PC-9 (cell line): ENCODE results near the gene PTPRA. TPM values are rescaled to one million over a fixed set of nuclear protein-coding genes. Genes with fewer than 3 reads are reported as not detected.

Source experiments
- BruUV-seq: library from RNA; stranded (reverse); fragments of 400-500 nt; replicated peaks from 2 replicates; lab custom pipeline; 2021; lab: Mats Ljungman, UMichigan
- CTCF ChIA-PET: fragments of 300-600 bp; sonication (Branson Sonifier 250); formaldehyde crosslinking; loops from one replicate; lab custom pipeline; 2022; ENCODE audit warnings: antibody characterized with exemption; lab: Charles Lee
- POLR2A ChIA-PET: fragments of 300-600 bp; sonication (Branson Sonifier 250); formaldehyde crosslinking; loops from one replicate; lab custom pipeline; 2022; ENCODE audit warnings: antibody characterized with exemption; ENCODE audit not compliant: unreplicated experiment; lab: Charles Lee
- DNase-seq, 2 experiments: peaks; one replicate each; pipeline versions ENCODE4 v3.0.0 to v3.0.0-alpha.2; 2015 to 2022; ENCODE audit warnings: mixed read lengths in 1 of 2
- H2AFZ ChIP-seq: fragments of 200-600 bp; sonication (generic); 2 replicates; pipeline ENCODE4 v1.8.1; 2017; ENCODE audit warnings: antibody characterized with exemption
- H3F3A ChIP-seq: fragments of 200-600 bp; sonication (generic); 2 replicates; pipeline ENCODE4 v1.8.1; 2017; ENCODE audit warnings: antibody characterized with exemption, mild to moderate bottlenecking, low read depth; ENCODE audit not compliant: insufficient read depth
- H3K27ac ChIP-seq: fragments of 200-600 bp; sonication (generic); 2 replicates; pipeline ENCODE4 v1.6.1; 2016; ENCODE audit warnings: mixed run types
- H3K27me3 ChIP-seq: fragments of 200-600 bp; sonication (generic); 2 replicates; pipeline ENCODE4 v1.6.1; 2016; ENCODE audit warnings: low read depth, mixed run types; ENCODE audit not compliant: insufficient read depth
- H3K36me3 ChIP-seq: fragments of 200-600 bp; sonication (generic); 2 replicates; pipeline ENCODE4 v1.6.1; 2016; ENCODE audit warnings: low read depth, mixed run types
- H3K4me1 ChIP-seq: fragments of 200-600 bp; sonication (generic); replicated peaks from 2 replicates; pipeline ENCODE4 v1.6.1; 2016; ENCODE audit warnings: mixed run types; ENCODE audit not compliant: insufficient read depth
- H3K4me2 ChIP-seq: fragments of 200-600 bp; sonication (generic); 2 replicates; pipeline ENCODE4 v1.6.1; 2017; ENCODE audit warnings: mixed run types
- H3K4me3 ChIP-seq: fragments of 200-600 bp; sonication (generic); 2 replicates; pipeline ENCODE4 v1.6.1; 2016; ENCODE audit warnings: mixed run types
- H3K79me2 ChIP-seq: fragments of 200-600 bp; sonication (generic); 2 replicates; pipeline ENCODE4 v1.6.1; 2017; ENCODE audit warnings: low read depth, mixed run types
- H3K9me2 ChIP-seq: fragments of 200-600 bp; sonication (generic); 2 replicates; pipeline ENCODE4 v1.8.1; 2017; ENCODE audit warnings: mild to moderate bottlenecking; ENCODE audit not compliant: insufficient read depth
- H3K9me3 ChIP-seq: fragments of 200-600 bp; sonication (generic); 2 replicates; pipeline ENCODE4 v1.8.1; 2016; ENCODE audit warnings: low read depth; ENCODE audit not compliant: insufficient read depth
- H4K20me1 ChIP-seq: fragments of 200-600 bp; sonication (generic); 2 replicates; pipeline ENCODE4 v1.8.1; 2017; ENCODE audit not compliant: insufficient read depth
- EZH2 ChIP-seq: fragments of 200-600 bp; sonication (generic); IDR thresholded peaks from 2 replicates; pipeline ENCODE4 v1.8.0; 2017; ENCODE audit warnings: antibody characterized with exemption, low read depth
- intact Hi-C: fragments of 100-400 bp; cut with micrococcal nuclease; formaldehyde crosslinking; loops from one replicate; pipeline ENCODE4 v1.10.0; 2022; ENCODE audit not compliant: unreplicated experiment
- total RNA-seq: library from RNA; stranded (reverse); gene quantifications from 2 replicates; pipeline ENCODE4 v1.2.3, GENCODE V29; 2021
- TF ChIP-seq, protein P1 (sequence below): fragments of 200-600 bp; sonication (generic); conservative IDR thresholded peaks from 2 replicates; pipeline ENCODE4 v1.6.1; 2017; ENCODE audit warnings: mixed run types, antibody characterized with exemption, mild to moderate bottlenecking, moderate library complexity

Gene PTPRA
- total RNA-seq, 1 experiment from 2014 or later = 48.8 TPM

DNA sequence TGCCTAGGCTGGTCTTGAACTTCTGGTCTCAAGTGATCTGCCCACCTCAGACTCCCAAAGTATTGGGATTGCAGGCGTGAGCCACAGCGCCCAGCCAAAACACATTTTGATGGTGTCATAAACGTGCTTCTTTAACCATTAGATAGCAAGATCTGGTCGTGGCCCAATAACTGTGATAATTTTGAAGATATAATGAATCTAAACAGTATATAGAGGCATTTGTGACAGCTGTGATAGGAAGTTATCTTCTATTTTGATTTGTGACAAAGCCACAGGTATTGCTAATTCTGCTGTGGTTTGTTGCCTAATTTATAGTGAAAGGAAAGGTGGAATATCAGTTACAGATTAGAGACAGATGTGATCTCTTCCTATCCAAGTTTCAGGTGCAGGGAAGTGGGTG, 197.4 kb downstream of the PTPRA start:
- ChIA-PET CTCF (no interaction called here), POLR2A (no interaction called here)
- BruUV-seq = no TSS peak
- H2AFZ ChIP-seq = no peak overlapping the region
- H3K9me2 ChIP-seq = no peaks in the 10 kb centered on the region
- TF ChIP-seq, protein P1, sequence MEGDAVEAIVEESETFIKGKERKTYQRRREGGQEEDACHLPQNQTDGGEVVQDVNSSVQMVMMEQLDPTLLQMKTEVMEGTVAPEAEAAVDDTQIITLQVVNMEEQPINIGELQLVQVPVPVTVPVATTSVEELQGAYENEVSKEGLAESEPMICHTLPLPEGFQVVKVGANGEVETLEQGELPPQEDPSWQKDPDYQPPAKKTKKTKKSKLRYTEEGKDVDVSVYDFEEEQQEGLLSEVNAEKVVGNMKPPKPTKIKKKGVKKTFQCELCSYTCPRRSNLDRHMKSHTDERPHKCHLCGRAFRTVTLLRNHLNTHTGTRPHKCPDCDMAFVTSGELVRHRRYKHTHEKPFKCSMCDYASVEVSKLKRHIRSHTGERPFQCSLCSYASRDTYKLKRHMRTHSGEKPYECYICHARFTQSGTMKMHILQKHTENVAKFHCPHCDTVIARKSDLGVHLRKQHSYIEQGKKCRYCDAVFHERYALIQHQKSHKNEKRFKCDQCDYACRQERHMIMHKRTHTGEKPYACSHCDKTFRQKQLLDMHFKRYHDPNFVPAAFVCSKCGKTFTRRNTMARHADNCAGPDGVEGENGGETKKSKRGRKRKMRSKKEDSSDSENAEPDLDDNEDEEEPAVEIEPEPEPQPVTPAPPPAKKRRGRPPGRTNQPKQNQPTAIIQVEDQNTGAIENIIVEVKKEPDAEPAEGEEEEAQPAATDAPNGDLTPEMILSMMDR = no peak
- TF ChIP-seq EZH2 = no peak
- H3K4me1 ChIP-seq = peaks cover 66% of the 10 kb centered on the region
- no peak overlapping the region for H3K4me3 ChIP-seq
- H3K36me3 ChIP-seq = no peaks in the 10 kb centered on the region
- peaks cover 57% of the 10 kb centered on the region for H3F3A ChIP-seq
- no peaks in the 10 kb centered on the region for H4K20me1 ChIP-seq
- no peak overlapping the region for H3K4me2 ChIP-seq
- intact Hi-C loops = no loop called here
- H3K79me2 ChIP-seq = no peaks in the 10 kb centered on the region
- no peaks in the 10 kb centered on the region for H3K27me3 ChIP-seq
- no peaks in the 10 kb centered on the region for H3K9me3 ChIP-seq
- no peak for DNase-seq
- H3K27ac ChIP-seq = no peak overlapping the region

DNA sequence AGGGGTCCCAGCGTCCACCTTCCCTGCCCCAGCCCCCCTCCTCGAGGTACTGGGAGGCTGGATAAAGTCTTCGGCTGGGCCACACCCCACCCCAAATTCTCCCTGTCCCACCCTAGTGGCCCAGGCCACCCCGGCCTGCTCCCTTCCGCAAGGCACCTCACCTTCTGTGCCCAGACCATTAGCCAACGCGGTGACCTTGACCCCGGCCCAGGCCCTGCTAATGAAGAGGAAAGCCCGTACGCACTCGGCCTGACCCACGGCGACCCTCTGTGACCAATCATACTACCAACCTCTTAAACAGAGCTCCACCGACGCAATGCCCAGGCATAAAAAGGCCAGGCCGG, 198.0 kb downstream of the PTPRA start:
- Histone ChIP-seq H3F3A (peaks cover 52% of the 10 kb centered on the region), H3K27me3 (no peaks in the 10 kb centered on the region), H3K4me3 (no peak overlapping the region), H3K27ac (no peak overlapping the region), H4K20me1 (no peaks in the 10 kb centered on the region), H3K4me2 (no peak overlapping the region), H3K9me2 (no peaks in the 10 kb centered on the region), H3K9me3 (no peaks in the 10 kb centered on the region), H3K4me1 (peaks cover 61% of the 10 kb centered on the region), H3K36me3 (no peaks in the 10 kb centered on the region), H2AFZ (no peak overlapping the region), H3K79me2 (no peaks in the 10 kb centered on the region)
- CTCF ChIA-PET = no interaction called here
- no peak for DNase-seq
- POLR2A ChIA-PET = no interaction called here
- no TSS peak for BruUV-seq
- intact Hi-C loops = no loop called here
- TF ChIP-seq, protein P1 = no peak
- no peak for TF ChIP-seq EZH2

DNA sequence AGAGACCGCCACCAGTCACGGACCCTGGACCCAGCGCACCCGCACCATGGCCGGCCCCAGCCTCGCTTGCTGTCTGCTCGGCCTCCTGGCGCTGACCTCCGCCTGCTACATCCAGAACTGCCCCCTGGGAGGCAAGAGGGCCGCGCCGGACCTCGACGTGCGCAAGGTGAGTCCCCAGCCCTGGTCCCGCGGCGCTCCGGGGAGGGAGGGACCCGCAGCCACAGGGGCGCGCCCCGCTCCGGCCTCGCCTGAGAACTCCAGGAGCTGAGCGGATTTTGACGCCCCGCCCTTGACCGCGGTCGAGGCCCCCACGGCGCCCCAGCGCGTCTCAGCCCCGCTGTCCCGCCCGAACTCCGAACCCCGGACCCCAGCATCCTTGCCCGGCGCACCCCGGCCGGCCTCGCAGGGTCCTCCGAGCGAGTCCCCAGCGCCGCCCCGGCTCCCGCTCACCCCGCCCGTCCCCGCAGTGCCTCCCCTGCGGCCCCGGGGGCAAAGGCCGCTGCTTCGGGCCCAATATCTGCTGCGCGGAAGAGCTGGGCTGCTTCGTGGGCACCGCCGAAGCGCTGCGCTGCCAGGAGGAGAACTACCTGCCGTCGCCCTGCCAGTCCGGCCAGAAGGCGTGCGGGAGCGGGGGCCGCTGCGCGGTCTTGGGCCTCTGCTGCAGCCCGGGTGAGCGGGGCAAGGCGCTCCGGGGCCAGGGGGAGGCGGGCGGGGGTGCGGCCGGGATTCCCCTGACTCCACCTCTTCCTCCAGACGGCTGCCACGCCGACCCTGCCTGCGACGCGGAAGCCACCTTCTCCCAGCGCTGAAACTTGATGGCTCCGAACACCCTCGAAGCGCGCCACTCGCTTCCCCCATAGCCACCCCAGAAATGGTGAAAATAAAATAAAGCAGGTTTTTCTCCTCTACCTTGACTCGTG, 198.6 kb downstream of the PTPRA start, which contains the start of gene OXT:
Gene OXT, plus strand, starts transcription at position 11 of the 920 bp plus-strand sequence. Its CDS starts 36 bp downstream, at position 47.
- ChIA-PET POLR2A (no interaction called here), CTCF (interaction anchor here (0.5 kb wide), 1 partner anchor 18 kb away, joined by 6 read pairs; no protein-coding TSS in a partner anchor)
- no peak within 1 kb of the TSS for H2AFZ ChIP-seq
- H3K79me2 ChIP-seq = no peaks in the 10 kb centered on the region
- H3K4me1 ChIP-seq = peaks cover 55% of the 10 kb centered on the region
- H3K9me2 ChIP-seq = no peaks in the 10 kb centered on the region
- H3K36me3 ChIP-seq = no peaks in the 10 kb centered on the region
- TF ChIP-seq, protein P1 = no peak
- no peak for TF ChIP-seq EZH2
- H4K20me1 ChIP-seq = no peaks in the 10 kb centered on the region
- H3F3A ChIP-seq = peaks cover 46% of the 10 kb centered on the region
- no peak within 1 kb of the TSS for H3K4me2 ChIP-seq
- H3K4me3 ChIP-seq = no peak within 1 kb of the TSS
- intact Hi-C loops = no loop called here
- no peaks in the 10 kb centered on the region for H3K9me3 ChIP-seq
- BruUV-seq = no TSS peak
- no peak within 1 kb of the TSS for H3K27ac ChIP-seq
- no peaks in the 10 kb centered on the region for H3K27me3 ChIP-seq
- no peak for DNase-seq
